Activated CD8-positive, alpha-beta memory T cell treated with anti-CD3 and anti-CD28 coated beads for 1 hour (primary cell): Measurements from ENCODE around the gene PDE1A.
"Not testable (repeated sequence)": the region's sequence is repeated elsewhere in the genome, so short reads cannot be mapped to it uniquely, and the experiment has no call there.

ENCODE experiments used
- DNase-seq, 2 donors: peaks; one replicate each; pipeline ENCODE4 v3.0.0-alpha.2; 2020; ENCODE audit warnings: low read depth in 1 of 2; ENCODE audit errors: extremely low read depth in 1 of 2

PDE1A gene

DNA sequence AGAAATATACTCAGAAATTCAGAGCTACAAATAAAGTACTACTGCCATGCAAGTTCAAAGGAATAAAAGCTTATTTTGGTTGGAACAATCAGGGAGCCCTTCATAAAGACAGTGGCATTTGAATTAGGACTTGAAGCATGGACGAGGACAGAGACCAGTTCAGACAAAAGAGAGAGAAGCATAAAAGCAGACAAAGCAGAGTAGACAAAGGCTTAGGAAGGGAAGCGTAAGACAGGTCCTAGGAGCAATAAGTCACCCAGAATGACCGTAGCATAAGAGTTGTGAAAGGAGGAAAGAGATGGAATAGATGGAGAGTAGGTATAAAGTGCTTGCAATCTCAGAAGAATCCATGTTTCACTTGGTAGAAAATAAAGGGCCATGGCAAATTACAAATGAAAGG is 14.0 kb downstream of the PDE1A start:
- no peak for DNase-seq

DNA sequence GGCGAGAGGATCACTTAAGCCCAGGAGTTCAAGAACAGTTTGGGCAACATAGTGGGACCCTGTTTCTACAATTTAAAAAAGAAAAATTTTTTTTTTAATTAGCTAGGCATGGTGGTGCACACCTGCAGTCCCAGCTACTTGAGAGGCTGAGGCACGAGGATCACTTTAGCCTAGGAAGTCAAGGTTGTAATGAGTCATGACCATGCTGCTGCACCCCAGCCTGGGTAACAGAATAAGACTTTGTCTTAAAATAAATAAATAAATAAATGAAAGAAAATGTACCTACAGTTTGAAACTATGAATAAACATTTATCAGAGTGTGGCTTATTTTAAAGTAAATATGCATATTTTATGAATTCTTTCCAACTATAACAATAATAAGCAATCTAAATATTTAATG is 16.7 kb downstream of the PDE1A start:
- no peak for DNase-seq

DNA sequence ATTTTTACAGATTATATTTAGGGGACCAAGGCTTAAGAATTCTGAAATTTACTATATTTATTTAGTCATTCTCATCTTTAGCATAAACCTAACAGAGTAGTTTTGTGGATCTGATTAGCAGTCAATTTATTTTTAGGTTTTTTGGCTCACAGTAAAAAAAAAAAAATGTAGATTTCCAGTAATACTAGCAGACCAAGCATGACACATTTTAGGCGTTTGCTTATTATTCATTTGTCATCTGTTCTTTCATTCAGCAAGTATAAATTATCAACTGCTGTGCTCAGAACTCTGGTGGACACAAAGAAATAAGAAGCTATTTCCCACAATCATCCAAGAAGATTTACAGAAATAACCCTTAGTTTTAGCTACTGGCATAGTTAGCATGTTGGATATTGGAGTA is 20.6 kb downstream of the PDE1A start:
- DNase-seq = no peak

DNA sequence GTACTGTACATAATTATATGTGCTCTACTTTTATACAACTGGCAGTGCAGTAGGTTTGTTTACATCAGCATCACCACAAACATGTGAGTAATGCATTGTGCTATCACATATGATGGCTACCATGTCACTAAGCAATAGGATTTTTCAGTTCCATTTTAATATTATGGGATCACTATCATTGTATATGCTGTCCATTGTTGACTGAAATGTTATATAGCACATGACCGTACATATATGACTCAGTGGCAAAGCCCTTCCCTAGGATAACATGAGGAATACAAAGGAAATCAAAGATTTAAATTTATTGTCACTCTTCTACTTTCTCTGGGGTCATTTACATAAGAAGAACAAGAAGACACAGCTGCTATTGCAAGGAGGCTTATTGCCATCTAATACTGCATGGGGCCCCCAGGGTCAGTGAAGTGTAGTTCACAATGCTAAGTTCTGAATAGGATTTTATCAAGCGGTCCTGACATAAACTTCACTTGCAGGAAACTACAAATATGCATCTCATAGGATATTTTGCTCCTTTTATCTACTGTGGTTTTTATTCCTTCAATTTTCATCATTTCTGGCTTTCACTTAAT is 21.8 kb downstream of the PDE1A start:
- DNase-seq = no peak

DNA sequence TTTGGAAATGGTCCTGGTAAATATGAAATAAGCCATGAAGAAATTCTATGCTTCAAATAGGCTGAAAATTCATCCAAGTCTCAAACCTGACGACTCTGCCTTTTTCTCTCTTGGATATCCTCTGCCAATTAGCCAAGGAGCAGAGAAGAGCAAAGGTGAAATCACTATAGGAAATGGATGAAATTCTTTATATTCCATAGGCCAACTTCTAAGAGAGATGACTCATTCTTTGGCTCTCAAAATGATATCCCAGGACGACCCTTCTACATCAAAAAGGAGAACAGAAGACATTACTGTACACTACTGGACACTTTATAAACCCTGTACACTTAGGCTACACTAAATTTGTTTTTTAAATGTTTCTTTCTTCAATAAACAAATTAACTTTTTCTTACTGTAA is 22.7 kb downstream of the PDE1A start:
- DNase-seq = no peak

DNA sequence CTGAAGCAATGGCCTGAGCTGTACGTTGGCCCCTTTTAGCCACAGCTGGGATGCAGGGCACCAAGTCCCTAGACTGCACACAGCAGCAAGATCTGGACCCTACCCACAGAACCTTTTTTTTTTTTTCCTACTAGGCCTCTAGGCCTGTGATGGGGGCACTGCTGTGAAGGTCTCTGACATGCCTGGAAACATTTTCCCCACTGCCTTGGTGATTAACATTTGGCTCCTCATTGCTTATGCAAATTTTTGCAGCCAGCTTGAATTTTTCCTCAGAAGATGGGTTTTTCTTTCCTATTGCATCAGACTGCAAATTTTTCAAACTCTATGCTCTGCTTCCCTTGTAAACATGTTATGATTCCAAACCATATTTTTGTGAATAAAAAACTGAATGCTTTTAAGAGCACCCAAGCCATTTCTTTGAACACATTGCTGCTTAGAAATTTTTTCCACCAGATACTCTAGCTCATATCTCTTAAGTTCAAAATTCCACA is 33.5 kb downstream of the PDE1A start:
- DNase-seq = no peak

DNA sequence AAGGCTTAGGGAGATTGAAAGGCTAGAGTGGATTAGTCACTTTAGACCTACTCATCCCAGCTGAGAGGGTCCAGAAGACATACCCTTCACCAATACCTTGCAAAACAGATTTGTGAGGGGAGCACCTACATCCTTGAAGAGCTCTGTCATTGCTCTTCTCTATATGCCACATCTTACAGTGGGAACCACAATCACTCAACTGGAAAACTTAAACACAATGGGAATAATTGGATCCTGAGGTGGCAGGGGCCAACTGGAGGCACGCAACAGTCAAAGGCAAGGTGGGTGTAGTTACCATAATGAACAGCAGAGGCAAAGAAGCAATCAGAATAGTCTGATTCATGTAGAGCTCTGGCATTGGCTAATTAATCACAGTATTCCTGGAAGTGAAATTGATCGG is 35.4 kb downstream of the PDE1A start:
- DNase-seq = no peak

DNA sequence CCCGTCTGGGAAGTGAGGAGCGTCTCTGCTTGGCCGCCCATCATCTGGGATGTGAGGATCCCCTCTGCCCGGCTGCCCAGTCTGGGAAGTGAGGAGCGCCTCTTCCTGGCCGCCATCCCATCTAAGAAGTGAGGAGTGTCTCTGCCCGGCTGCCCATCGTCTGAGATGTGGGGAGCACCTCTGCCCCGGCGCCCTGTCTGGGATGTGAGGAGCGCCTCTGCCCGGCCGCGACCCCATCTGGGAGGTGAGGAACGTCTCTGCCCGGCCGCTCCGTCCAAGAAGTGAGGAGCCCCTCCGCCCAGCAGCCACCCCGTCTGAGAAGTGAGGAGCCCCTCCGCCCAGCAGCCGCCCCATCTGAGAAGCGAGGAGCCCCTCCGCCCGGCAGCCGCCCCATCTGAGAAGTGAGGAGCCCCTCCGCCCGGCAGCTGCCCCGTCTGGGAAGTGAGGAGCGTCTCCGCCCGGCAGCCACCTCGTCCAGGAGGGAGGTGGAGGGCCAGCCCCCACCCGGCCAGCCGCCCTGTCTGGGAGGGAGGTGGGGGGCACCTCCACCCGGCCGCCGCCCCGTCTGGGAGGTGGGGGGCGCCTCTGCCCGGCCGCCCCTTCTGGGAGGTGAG is 40.5 kb downstream of the PDE1A start:
- DNase-seq = not testable (repeated sequence)

DNA sequence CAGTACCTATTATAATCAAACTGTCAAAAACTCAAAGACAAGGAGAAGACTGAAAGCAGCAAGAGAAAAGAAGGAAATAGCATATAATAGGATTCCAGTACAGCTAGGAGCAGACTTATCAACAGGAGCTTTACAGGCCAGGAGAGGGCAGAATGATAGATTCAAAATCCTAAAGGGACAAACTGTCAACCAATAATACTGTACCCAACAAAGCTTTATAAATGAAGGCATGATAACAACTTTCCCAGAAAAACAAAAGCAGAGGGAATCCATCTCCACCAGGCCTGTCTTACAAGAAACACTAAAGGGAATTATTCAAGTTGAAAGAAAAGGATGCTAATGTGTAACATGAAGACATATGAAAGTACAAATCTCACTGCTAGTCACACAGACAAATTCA is 42.0 kb downstream of the PDE1A start:
- no peak for DNase-seq

DNA sequence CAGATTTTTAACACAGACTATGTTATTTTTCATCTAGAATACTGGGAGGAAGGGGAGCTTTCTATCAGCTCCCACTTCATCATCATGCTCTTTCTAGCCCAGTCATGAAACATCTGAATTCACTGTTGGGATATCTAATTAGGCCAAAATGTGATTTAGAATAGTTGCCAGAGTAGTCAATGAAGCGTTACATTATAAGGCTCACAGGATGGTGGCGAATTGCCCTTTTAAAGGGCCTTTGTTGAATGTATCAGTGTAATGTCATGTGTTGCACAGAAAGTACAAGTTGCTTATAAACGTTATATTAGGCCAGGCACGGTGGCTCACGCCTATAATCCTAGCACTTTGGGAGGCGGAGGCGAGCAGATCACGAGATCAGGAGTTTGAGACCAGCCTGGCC is 45.6 kb downstream of the PDE1A start:
- DNase-seq = no peak

DNA sequence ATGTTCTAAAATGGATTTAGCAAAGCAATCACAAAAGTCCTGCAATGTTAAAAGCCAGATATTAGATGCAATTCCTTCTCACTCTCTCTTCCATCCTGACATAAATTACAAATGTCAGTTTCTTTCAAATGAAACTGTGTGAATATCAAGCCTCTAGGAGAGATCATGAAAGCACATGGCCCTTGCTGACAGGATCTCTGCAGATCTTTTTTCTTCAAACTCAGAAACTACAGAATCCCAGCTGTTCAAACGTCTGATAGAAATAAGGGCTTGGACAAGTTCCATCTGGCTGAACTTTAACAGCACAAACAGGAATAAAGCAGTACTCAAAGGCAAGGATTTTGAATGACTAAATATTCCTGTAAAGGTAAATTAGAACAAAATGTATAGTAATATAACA is 47.6 kb downstream of the PDE1A start:
- no peak for DNase-seq

DNA sequence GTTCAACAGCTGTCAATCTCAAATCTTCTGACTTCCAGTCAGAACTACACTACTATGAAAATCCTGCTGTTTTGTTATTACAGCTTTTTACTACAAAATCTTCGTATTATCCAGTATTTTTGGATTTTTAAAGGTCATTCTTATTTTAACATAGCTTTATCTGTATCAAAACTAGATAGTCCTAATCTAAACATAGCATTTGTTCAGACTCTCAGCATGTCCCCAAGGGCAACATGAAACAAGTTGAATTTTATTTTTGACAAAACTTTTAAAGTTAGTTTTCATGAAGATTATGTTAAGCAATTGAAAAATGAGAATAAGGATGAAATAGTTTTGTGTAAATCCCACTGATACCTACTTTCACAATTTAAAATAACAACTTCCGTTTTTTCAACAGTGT is 48.1 kb downstream of the PDE1A start:
- no peak for DNase-seq

DNA sequence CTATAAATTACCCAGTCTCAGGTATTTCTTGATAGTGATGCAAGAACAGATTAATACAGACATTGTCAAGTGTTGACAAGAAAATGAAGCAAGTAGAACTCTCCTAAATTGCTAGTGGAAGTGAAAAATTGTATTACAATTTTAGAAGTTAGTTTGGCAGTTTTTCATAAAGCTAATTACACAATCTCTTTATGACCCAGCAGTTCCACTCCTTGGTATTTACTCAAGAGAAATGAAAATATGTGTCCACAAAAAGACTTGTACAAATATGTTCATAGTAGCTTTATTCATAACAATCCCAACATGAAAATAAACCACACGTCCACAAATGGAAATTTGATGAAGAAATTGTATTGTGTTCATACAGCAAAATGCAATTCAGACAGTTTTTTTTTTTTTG is 49.4 kb downstream of the PDE1A start:
- DNase-seq = no peak

DNA sequence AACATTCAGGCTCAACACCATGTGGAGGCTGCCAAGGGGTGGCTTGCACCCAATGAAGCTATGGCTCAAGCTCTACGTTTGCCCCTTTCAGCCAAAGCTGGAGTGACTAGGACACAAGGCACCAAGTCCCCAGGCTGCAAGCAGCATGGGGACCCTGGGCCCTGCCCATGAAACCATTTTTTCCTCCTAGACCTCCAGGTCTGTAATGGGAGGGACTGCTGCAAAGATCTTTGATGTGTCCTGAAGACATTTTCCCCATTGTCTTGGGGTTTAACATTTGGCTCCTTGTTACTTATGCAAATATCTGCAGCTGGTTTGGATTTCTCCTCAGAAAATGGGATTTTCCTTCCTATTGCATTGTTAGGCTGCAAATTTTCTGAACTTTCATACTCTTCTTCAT is 51.0 kb downstream of the PDE1A start:
- no peak for DNase-seq

DNA sequence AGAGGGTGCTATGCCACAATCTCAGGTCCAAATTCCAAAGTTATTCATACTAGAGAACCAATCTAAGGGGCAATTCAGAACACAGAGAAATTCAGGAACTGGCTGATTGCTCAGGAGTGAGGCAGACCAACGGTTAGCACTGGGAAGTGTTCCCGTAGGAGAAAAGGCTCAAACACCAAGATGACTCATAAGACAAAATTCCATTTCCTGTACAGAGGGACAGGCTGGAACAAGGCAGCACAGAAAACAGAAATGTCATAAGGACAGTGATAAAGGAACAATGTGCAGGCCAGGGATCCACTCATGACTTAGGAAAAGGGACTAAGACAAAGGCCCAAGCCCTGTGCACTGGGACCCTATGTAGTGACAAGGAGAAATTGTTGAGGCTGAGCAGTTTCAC is 54.2 kb downstream of the PDE1A start:
- DNase-seq = no peak

DNA sequence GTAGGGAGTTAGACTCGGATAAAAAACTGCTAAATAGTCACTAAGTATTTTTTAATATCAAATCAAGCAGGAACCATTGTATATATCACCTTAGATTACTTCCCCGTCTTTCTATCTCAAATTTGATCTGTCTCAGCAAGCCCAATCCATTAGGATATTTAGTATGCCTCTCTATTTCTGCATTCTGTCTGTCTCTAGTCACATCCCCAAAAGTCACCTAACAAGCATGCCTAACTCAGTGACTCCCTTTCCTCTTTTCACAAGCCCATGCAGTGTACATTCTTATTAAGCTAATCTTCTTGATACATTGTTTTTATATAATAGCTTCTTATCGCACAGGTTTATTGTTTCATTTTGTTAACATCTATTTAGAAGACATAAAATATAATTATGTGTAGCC is 57.8 kb downstream of the PDE1A start:
- DNase-seq = no peak

DNA sequence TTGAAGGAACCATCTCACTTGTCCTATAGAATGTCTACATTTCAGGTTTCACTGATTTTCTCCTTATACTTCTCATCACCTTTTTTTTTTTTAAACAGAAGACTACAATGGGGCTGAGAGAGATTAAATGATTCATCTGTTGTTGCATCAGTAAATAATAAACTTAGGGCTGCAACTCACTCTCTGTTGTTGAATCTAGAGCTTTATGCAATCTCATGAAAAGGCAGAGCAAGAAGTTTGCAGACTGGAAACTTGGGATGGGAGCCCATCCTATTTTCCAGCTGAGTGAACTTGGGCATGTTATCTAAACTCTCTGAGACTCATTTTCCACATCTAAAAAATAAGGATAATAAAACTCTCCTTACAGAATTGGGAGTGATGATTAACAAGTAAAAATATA is 58.4 kb downstream of the PDE1A start:
- DNase-seq = no peak

DNA sequence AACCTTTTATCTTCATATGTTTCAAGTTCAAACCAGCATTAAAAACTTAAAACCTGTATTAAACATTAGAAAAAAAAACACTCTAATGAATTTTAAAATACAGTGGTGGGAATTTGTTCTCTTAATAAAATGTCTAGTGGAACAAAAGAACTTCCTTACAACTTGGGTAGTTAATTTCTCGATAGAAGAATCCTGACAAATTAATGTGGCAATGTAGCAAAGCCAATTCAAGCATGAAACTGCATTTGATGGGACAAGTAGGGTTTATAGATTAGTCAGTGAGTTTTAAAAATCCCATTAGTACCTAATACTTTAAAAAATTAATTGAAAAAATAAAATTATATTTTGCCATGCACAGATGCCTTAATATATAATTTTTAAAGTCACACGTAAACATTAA is 59.4 kb downstream of the PDE1A start:
- DNase-seq = no peak

DNA sequence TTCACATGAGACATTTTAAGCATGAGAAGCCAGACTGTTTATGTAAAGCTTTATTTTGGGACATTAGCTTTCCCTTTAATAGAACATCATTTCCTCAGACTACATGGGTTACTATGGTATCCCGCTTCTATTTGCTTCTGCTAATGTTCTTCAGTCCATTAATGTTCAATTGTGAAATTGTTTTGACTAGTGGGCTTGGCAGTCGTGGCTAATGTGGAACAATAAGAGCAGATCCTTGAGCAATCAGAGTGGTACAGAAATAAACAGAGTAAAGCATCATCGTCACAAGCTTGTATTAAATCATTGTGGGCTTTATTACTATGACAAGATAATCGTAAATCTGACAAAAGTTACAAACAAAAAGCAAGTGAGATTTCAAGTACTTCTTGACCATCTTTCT is 60.2 kb downstream of the PDE1A start:
- DNase-seq = no peak

DNA sequence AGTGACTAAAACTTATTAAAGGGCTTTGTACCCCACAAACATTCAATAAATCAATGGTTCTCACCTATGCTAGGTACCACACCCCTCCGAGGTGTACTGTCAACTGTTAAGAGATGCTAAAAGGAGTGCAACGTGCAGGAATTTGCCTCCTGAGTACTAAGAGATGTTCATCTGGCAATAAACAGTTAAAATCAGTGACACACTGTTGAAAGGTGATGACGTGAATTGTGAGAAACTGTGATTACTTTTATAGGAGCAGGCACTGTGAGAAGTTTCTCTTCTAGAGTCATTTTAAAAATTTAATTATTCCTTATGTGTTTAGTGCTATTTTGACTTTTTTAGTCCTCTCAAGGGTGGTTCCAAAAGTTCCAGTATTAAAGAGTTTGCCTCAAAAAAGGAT is 61.0 kb downstream of the PDE1A start:
- DNase-seq = no peak

DNA sequence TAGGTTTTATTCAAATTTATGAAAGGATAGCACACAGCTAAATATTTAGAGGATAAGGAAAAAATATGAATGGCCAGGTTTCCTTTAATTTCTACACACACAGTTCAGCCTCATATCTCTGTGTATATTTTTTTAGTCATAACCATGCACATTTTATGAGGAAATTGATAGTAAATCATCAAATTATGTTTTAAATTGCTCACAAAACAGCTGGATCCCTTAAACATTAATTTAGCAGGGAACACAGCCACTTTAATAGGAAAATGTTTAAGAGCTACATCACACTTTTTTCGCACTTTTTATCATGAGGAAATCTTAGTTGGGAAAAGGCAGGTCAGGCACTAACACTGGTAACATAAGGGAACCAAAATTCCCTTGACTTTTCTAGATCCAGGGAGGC is 65.4 kb downstream of the PDE1A start:
- no peak for DNase-seq

DNA sequence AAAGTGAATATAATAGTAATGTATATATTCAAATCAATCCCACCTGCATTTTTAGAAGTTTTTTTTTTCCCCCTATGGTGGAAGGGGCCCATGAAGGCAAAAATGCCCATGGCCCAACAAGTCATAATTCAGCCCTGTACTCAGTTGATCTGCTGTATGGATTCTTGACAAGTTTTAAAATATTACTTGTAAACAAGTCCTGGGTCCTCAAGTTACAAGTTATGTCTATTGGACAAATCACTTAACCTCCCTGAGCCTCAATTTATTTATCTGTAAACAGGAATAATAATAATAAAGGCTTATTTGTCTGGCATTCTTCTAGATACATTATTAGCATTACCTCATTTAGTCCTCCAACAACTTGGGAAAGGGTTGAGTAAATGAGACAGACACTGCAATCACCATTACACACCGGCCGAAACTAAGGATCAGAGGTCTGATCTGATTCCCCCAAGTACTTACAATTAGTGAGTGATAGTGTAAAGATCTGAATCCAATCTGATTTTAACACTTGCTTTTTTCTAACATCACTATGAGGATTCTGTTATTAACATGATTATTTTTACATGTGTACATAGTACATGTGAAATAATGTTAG is 66.1 kb downstream of the PDE1A start:
- no peak for DNase-seq
